HG03354 (cell line): Measurements from ENCODE around the gene SVIL.
"Not testable (repeated sequence)": the region's sequence is repeated elsewhere in the genome, so short reads cannot be mapped to it uniquely, and the experiment has no call there.

Experiments used
- ATAC-seq: cut with Tn5 transposase; IDR thresholded peaks from one replicate; pipeline ENCODE4 v1.9.1; 2021; ENCODE audit warnings: mild to moderate bottlenecking; ENCODE audit not compliant: unreplicated experiment, poor library complexity, severe bottlenecking

The SVIL gene

DNA sequence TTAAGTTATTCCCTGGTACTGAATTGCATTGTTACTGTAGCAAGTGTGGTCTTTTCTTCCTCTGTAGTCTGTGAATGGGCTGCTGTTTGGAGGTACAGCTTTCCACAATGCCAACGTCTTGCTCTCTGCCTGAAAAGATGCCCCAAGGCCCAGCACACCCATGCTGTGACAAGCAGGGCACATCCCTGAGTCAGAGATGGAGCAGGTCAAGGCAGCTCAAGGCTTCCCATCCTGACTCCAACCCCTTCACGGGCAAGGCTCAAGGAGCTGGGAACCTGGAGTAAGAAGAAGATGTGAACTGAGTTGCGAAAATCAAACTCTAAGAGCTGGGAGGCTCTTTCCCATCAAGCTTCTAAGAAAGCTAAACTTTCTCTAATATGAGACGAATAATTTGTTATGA lies 27.2 kb downstream of the SVIL start:
- no peak for ATAC-seq

DNA sequence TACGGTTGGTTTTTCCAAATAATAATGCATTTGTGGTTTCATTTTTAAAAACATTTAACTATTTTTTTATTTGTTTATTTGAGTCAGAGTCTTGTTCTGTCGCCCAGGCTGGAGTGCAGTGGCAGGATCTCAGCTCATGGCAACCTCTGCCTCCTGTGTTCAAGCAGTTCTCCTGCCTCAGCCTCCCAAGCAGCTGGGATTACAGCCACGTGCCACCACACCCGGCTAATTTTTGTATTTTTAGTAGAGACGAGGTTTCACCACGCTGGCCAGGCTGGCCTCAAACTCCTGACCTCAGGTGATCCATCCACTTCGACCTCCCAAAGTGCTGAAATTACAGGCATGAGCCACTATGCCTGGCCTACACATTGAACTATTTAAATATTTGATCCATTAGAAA lies 28.1 kb downstream of the SVIL start:
- not testable (repeated sequence) for ATAC-seq

DNA sequence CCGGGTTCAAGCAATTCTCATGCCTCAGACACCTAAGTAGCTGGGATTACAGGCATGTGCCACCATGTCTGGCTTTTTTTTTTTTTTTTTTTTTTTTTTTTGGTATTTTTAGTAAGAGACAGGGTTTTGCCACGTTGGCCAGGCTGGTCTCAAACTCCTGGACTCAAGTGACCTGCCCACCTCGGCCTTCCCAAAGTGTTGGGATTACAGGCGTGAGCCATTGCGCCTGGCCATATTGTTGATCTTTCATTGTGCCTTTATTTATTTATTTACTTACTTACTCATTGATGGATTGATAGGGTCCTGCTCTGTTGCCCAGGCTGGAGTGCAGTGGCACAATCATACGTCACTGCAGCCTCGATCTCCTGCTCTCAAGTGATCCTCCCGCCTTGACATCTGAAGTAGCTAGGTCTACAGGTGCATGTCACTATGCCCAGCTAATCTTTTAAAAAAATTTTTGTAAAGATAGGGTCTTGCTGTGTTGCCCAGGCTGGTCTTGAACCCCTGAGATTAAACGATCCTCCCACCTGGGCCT lies 30.4 kb downstream of the SVIL start:
- ATAC-seq: no peak

DNA sequence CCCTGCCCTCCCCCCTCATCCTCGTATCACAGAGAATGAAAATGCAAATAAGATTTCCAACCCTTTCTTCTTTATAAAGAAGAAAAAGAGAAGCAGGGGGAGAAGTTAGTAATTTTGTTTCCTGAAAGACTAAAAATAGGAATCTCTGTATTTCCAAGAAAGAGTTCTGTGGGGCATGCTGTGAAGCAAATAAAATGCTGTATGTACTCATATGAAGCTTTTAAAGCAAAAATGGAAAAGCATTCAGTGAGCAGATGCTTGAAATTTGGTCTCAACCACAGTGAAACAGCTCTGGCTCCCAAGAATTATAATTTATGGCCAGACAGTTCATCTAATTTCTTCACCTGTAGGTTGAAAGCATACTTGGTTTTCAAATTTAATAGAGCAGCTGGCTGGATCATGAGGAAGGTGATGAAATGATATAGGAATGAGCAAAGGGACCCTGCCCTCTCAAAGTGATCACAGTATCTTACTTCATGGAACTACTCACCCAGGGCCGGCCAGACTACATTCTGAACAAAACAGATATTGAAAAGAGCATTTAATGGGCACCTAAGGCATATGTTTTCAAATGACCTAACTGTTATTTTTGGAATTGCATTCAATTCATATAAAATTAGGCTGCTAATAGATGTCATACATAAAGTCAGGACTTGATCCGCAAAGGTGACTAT lies 31.4 kb downstream of the SVIL start:
- ATAC-seq: no peak

DNA sequence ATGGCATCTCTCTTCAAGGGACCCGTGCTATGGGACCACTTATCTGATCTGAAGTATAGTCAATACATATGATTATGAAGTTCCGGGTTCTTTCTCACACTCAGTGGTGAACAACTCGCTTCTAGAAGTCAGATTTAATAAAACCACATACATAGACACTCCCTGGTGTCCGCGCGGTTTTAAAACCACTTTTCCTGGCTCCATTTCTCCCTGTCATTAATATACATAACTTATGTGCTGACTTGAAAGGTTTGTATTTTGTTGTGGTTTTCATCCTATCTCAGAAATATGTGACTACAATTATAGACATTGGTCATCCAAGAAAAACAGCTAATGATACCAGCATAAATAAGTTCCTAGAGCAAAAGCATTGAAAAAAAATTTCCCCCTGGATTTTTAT lies 34.0 kb downstream of the SVIL start:
- no peak for ATAC-seq

DNA sequence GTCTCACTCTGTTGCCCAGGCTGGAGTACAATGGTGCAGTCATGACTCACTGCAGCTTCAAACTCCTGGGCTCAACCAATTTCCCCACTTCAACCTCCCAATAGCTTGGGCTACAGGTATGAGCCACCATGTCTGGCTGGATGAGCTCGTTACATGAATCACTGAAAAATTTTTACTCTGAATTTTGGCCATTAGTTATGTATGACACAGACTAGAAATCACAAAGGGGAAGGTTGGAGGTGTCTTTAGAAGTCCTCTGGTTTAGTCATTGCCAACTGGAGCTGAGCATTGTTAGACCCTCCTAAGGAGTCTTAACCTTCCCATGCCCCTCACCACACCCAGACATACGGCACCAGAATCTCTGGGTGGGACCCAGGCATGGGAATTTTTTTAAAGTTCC lies 34.7 kb downstream of the SVIL start:
- ATAC-seq: no peak

DNA sequence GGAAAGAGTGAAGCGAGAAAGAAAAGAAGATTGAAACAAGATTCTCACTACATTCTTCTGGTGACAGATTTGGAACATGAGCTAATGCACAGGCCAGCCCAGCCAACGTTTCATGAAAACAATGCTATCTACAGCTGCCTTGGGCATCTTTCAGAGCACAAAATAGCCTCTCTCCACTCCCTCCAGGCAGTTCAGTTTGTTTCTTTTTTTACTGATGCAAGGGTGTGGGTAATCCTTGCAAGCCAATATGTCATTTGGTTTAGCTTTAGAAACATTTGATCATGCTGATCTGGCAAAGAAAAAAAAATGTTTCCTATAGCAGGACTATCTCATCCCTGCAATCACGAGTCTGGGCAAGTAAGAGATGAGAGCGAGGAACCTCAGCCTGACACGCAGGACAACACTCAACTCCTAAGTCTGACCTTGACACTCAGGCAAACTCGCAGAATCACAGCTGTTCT lies 35.9 kb downstream of the SVIL start:
- no peak for ATAC-seq

DNA sequence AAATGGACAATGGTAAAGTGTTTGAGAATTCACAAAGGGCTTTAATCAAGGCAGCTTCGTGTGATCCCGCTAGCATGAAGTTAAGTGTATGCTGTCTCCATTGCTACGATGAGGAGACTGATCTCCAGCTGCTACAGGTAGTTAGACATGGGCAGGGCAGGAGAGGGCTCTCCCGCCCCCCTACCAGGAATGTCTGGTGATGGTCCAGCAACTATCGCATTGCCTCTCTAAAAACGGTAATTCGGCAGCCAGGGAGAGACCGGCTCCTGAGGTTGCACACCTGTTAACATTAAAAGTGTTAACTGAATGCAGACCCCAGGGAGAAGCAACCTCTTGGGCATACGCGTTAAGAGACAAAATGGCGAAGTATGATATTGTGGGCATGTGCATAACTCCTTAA lies 37.9 kb downstream of the SVIL start:
- ATAC-seq: no peak

DNA sequence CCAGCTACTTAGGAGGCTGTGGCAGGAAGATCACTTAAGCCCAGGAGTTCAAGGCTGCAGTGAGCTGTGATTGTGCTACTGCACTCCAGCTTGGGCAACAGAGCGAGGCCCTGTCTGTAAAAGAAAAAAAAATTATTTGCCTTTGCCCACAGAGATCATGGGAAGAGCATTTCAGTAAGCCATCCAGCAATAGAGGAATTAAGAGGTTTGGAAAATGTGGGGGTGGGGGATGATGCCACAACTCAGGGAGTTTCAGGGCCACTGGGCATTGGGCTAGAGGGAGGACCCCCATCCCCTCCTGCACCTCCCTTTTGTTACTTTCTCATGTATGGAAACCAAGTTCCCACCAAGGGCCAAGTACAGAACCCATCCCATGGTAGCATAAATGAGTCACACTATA lies 38.4 kb downstream of the SVIL start:
- no peak for ATAC-seq

DNA sequence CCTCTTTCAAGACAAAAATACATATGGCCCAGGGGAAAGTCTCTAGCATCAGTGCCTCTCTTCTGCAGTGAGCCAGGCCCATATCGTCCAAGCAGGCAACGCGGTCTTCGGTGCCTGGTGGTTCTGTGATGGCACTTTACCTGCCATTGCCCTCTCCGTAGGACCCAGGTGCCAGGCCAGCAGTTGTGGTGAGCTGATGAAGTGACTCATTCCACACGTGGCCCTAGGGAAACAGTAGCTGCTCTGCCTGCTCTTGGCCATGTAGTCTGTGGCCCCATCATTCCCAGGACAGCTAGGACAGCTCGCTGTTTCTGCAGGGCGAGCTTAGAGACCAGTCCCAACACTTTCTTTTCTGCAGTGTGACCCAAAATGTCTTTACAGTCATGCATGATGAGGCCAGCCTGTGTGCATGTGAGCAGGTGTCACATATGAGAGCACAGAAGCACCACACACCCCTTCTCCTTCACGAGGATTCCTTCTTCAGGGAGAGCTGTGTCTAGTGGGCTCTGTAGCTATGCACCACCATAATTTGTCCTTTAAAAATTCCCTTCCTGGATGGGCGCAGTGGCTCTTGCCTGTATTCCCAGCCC lies 39.0 kb downstream of the SVIL start:
- ATAC-seq: no peak

DNA sequence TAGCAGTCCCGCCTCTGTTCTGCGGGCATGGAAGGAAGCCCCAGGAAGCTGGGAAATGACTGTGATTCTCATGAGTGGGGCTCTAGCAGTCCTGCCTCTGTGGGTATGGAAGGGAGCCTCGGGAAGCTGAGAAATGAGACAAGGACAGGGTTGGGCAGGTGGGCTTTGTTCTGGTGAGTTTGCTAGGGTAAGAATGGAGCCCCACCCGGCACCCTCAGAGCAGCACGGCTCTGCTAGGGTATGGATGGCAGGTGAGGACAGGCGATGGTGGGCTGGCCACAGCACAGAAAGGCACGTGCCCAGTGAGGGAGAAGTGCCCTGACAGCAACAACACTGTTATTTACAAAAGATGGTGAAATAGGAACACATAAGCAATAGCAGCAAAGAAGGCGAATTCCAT lies 39.6 kb downstream of the SVIL start:
- ATAC-seq: no peak

DNA sequence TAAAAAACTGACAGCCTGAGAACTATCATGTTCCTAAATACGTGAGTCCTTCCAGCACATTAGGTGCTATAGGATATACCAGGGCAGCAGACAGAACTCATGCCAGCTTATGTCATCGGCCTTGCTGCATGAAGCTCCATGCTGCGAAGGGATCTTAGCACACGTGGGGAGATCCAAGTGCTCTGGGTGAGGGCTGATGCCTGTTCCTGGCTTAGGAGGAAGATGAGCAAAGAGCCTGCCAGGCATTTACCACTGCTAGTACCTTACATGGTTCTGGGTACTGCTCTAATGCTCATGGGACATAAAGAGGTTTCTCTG lies 43.2 kb downstream of the SVIL start:
- no peak for ATAC-seq

DNA sequence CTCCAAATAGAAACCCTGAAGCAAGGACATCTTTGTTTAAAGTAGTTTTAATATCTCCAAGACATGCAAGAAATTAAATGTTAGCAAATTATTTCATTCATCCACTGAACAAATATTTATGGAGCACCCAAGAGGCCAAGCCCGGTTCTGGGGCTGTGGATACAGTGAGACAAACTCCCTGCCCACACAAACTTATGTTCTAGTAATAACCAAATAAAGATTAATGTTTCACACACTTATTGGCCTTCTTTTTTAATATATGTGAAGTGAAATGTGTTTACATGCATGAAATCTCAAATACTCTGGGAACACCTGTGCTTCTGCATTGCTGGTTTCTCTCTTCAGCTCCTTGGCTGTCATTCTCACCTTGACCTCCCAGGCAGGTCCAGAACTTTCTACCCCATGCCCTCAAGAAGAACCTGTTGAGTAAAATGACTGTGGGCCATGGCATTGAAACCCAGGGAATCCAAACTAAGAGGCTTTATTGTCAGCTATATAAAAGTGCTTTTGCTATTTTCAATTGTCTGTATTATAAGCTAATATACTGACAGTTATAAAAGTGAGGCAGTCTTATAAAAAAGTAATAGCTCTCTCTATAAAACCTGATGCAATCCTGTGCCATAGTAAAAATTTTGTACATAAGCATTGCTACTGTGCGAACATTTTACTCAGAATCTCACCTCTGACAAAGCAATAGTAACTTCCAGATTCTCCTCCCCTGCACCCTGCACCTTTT lies 43.7 kb downstream of the SVIL start:
- ATAC-seq: no peak

DNA sequence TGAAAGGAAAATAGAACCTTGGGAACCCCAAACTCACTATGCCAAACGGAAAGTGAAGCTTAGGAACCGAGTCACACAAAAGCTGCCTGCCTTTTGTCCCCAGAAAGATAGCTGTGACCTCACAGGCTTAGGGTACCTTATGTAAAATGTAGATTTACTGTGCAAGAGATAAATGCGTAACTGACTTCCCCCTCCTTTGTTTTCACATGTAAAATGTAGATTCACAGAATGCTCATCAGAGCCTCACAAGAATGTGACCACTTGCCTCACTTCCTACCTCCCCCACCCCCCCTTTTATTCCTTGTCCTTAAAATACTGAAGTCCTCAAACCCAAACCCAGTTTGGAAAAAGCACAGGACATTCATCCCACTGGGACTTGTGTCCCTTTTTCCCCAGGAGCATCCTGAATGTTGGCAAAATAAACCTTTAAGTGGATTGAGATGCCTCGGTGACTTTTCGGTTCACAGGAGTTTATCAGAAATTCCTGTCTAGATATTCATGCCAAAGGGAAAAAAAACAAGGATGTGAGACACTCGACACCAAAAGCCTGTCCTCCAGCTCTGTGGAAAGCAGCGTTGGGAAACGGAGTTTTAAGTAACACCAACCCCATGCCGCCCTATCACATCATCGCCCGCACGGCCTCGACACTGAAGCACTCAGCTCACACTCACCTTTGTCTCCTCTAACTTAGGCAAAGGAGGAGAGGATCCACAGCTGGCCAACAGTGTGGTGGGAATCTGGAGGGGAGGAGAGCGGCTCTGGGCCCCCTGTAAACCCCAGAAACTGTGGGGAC lies 45.9 kb downstream of the SVIL start:
- ATAC-seq: no peak

DNA sequence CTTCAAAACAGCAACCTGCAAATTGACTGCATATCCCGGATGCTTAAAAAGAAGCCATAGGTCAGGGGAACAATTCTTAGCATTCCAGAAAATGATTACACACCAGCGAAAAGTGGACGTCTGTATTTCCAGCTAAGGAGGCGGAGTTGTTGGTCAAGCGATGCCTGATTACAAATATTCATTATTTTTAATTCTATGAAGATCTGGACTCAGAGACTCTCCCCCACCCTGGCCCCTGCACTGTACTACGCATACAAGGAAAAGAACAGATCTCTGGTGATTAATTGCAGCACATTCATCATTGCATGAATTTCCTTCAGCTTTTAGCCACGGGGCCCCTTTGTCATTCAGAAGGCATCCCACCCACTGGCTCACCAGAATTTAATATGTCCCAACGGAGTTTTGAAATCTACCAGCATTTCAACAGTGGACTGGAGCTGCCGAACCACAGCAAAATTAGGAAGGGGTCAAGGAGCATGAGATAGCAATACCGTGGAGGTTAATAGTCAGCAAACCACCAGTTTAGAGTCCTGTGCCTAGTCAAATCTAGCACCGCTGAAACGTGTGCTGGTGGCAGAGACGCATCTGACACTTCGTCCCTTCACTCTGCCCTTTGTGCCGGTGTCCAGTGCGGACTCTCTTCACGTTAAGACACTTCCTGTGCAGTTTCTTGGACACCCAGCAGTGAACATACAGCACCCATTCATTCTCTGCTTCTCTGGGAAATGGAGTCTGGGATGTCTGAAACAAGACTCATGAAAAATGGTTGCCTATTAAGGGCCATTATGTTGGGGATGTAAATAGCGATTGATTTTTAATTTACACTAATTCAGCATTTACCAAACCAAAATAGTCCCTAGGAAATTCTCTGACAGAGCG lies 46.8 kb downstream of the SVIL start:
- ATAC-seq: not testable (repeated sequence)

DNA sequence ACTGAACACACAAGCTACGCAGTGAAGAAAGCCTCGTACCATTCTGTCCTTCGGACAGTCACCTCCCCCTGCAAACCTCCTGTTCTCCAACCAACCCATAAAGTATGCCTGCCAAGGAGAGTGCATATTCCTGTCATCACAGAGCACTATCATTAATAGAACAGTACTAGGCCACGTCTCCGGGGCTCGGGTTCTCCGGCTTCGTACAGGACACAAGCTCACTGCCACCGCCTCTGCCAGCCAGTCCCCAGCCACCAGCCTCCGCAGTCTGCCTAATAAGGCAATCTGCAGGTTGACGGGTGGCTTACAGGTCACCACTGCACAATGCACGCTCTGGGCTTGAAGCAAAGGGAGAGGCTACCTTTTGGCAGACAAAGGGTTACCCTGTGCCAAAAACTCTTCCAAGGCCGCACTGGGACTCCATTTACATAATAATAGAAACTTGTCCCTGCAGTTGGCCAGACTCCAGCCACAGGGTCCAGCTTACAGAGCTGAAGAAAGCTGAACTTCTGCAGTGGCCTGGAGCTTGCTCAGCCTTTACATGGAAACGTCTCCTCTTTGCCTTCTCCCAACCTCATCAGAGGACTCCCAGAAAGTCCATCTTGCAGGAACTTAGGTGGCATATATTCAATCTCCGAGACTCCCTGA lies 47.5 kb downstream of the SVIL start:
- ATAC-seq: not testable (repeated sequence)

DNA sequence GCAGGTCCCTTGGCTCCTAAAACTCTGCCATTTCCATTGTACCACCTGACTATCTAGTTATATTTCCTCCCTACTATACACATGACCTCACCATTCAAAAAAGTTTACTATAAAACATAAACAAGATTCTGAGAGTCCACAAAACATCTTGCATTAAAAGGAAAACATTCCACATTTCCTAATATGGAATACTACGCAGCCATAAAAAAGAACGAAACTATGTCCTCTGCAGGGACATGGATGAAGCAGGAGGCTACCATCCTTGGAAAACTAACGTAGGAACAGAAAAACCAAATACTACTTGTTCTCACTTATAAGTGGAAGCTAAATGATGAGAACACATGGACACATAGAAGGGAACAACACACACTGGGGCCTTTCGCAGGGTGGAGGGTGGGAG lies 48.3 kb downstream of the SVIL start:
- ATAC-seq: no peak

DNA sequence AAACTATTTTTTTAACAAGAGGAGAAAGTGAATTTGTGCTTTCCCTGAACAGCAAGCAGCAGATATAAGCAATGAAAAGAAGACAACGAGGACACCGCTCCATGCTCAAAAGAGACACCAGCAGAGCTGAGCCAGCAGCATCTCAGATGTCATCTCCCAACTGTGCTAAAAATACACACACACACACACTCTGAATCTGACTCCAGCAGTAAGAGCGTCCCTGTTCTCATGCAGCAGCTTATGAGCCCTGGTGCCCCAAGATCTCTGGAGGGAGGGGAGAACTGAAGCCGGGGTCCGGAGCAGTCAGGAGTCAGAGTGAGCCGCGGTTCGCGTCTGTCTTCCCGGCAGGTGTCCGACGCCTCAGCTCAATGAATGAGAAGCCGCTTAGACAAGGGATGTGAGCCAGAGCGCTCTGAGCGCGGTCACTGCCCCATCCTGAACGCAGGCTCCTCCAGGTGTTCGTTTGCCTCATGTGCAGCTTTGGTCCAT lies 49.2 kb downstream of the SVIL start:
- no peak for ATAC-seq

DNA sequence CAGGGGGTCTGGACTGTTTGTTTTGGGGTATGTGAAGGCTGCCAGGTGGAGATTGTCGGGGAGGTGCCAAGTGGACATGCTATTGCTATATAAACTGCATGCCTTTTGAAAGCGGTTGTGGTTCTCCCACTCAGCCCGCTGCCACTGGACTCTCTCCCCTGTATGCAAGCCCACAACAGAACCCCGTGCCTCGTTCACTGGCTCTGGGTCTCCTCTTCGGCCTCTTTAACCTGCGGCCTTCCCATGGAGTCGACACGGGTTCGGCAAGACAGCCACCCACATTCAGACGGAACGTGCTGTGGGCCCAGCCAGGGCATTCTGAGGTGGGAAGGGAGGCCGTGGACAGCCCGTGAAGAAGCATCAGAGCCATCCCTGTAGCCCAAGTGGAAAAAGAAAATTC lies 50.3 kb downstream of the SVIL start:
- ATAC-seq: no peak
